ENCODE results near the gene TVP23C. TPM values are rescaled to one million over a fixed set of nuclear protein-coding genes. Genes with fewer than 3 reads are reported as not detected.
"Not testable (repeated sequence)": the region's sequence is repeated elsewhere in the genome, so short reads cannot be mapped to it uniquely, and the experiment has no call there.

TVP23C gene
- total RNA-seq, 6 experiments from 2014 or later = 9.3 to 14.9 (median 12.4) TPM

GRCh38 chr17:15558403-15559105 is 4.7 kb downstream of the TVP23C start:
- not testable (repeated sequence) for H3K4me3 Mint-ChIP-seq; H3K27ac Mint-ChIP-seq; H3K27me3 Mint-ChIP-seq (ENCODE audit: insufficient read depth); H3K36me3 Mint-ChIP-seq (ENCODE audit: low read depth); H3K9me3 Mint-ChIP-seq; DNase-seq
- H3K4me1 Mint-ChIP-seq (ENCODE audit: low read depth) = peaks cover 14% of the 10 kb centered on the region

GRCh38 chr17:15557334-15557832 is 5.9 kb downstream of the TVP23C start:
- not testable (repeated sequence) for H3K4me3 Mint-ChIP-seq; H3K9me3 Mint-ChIP-seq; H3K27me3 Mint-ChIP-seq (ENCODE audit: insufficient read depth); H3K27ac Mint-ChIP-seq; H3K36me3 Mint-ChIP-seq (ENCODE audit: low read depth); DNase-seq
- H3K4me1 Mint-ChIP-seq (ENCODE audit: low read depth) = peaks cover 14% of the 10 kb centered on the region

- not testable (repeated sequence) for DNase-seq; H3K27me3 Mint-ChIP-seq (ENCODE audit: insufficient read depth); H3K27ac Mint-ChIP-seq; H3K36me3 Mint-ChIP-seq (ENCODE audit: low read depth); H3K4me3 Mint-ChIP-seq; H3K9me3 Mint-ChIP-seq
- TF ChIP-seq CTCF (IDR thresholded peaks at IDR 0.05) = peak; percentile 16; the same call in 1 of the 2 replicates
- H3K4me1 Mint-ChIP-seq (ENCODE audit: low read depth) = peaks cover 18% of the 10 kb centered on the region; the same call in 1 of the 2 replicates
These were observed 10.4 kb downstream of the TVP23C start for GRCh38 chr17:15552932-15553331.

- not testable (repeated sequence) for H3K9me3 Mint-ChIP-seq; H3K4me3 Mint-ChIP-seq; H3K27ac Mint-ChIP-seq; H3K27me3 Mint-ChIP-seq (ENCODE audit: insufficient read depth); DNase-seq
- Mint-ChIP-seq H3K4me1 (ENCODE audit: low read depth) (peaks cover 18% of the 10 kb centered on the region; the same call in 1 of the 2 replicates), H3K36me3 (ENCODE audit: low read depth) (peaks cover 13% of the 10 kb centered on the region; the same call in 1 of the 2 replicates)
These were observed 13.7 kb downstream of the TVP23C start for GRCh38 chr17:15549552-15549951.

GRCh38 chr17:15546604-15547003 is 16.7 kb downstream of the TVP23C start:
- H3K4me3 Mint-ChIP-seq; H3K27me3 Mint-ChIP-seq (ENCODE audit: insufficient read depth); H3K27ac Mint-ChIP-seq; H3K9me3 Mint-ChIP-seq; DNase-seq: not testable (repeated sequence)
- H3K4me1 Mint-ChIP-seq (ENCODE audit: low read depth) = peaks cover 18% of the 10 kb centered on the region; the same call in 1 of the 2 replicates
- H3K36me3 Mint-ChIP-seq (ENCODE audit: low read depth) = peaks cover 19% of the 10 kb centered on the region

GRCh38 chr17:15540371-15541219 is 22.7 kb downstream of the TVP23C start:
- peaks cover 12% of the 10 kb centered on the region for H3K36me3 Mint-ChIP-seq (ENCODE audit: low read depth)
- not testable (repeated sequence) for H3K4me1 Mint-ChIP-seq (ENCODE audit: low read depth); DNase-seq; H3K27ac Mint-ChIP-seq; H3K9me3 Mint-ChIP-seq; H3K4me3 Mint-ChIP-seq; H3K27me3 Mint-ChIP-seq (ENCODE audit: insufficient read depth)

- H3K4me1 Mint-ChIP-seq (ENCODE audit: low read depth); H3K9me3 Mint-ChIP-seq; H3K4me3 Mint-ChIP-seq; H3K27me3 Mint-ChIP-seq (ENCODE audit: insufficient read depth); H3K27ac Mint-ChIP-seq; DNase-seq; H3K36me3 Mint-ChIP-seq (ENCODE audit: low read depth): not testable (repeated sequence)
These were observed 30.2 kb downstream of the TVP23C start for GRCh38 chr17:15533122-15533521.

- H3K27ac Mint-ChIP-seq; H3K4me3 Mint-ChIP-seq; H3K27me3 Mint-ChIP-seq (ENCODE audit: insufficient read depth); H3K9me3 Mint-ChIP-seq; H3K4me1 Mint-ChIP-seq (ENCODE audit: low read depth); H3K36me3 Mint-ChIP-seq (ENCODE audit: low read depth): not testable (repeated sequence)
- peak; percentile 81 for TF ChIP-seq CTCF (IDR thresholded peaks at IDR 0.05)
- peak; percentile 75 for DNase-seq
These were observed 36.7 kb downstream of the TVP23C start for GRCh38 chr17:15526292-15527218.

- H3K4me1 Mint-ChIP-seq (ENCODE audit: low read depth); H3K9me3 Mint-ChIP-seq; H3K36me3 Mint-ChIP-seq (ENCODE audit: low read depth); H3K27ac Mint-ChIP-seq; H3K4me3 Mint-ChIP-seq; H3K27me3 Mint-ChIP-seq (ENCODE audit: insufficient read depth): not testable (repeated sequence)
- peak; percentile 18 for DNase-seq
These were observed 38.0 kb downstream of the TVP23C start for GRCh38 chr17:15524990-15525985.
